H1 (cell line): ENCODE data around the gene FADS3. TPM values are rescaled to one million over a fixed set of nuclear protein-coding genes. Genes with fewer than 3 reads are reported as not detected.
A peak's percentile ranks its signal among the peaks of the same experiment; 100 is the strongest.

Experiments
- CBX8 ChIP-seq: fragments of 300-800, 300-1000 bp; sonication (generic); IDR thresholded peaks from 2 replicates; pipeline ENCODE4 v1.7.1; 2016; ENCODE audit warnings: low read depth, low read length, borderline replicate concordance
- JUND ChIP-seq: IDR thresholded peaks from 2 replicates; pipeline ENCODE4 v1.6.1; 2011; ENCODE audit warnings: mild to moderate bottlenecking, improper control_type of control experiment, low read length
- SIN3A ChIP-seq, 2 experiments: IDR thresholded peaks in 1 of 2; conservative IDR thresholded peaks in 1 of 2; 2 replicates each; pipeline ENCODE4 v1.6.1; 2011 to 2012; ENCODE audit warnings: low read length in 2 of 2, improper control_type of control experiment in 1 of 2, low read depth in 1 of 2, mild to moderate bottlenecking in 1 of 2
- YY1 ChIP-seq: IDR thresholded peaks from 2 replicates; pipeline ENCODE4 v1.6.1; 2011; ENCODE audit warnings: low read depth, mild to moderate bottlenecking, low read length
- polyA plus RNA-seq, 7 experiments: library from polyadenylated mRNA; depleted of rRNA in 3 of 7; stranded (reverse) in 5 of 7; unstranded in 2 of 7; fragments of >200 nt in 5 of 7; fragments of 200-250 nt in 2 of 7; gene quantifications; 1 replicate in 5 of 7; 2 replicates in 1 of 7; 4 replicates in 1 of 7; pipeline versions ENCODE4 v1.2.1 to v1.2.3, GENCODE V29; 2011 to 2013; ENCODE audit warnings: missing spikeins in 2 of 7, mixed read lengths in 2 of 7
- total RNA-seq: library from RNA; stranded (reverse); fragmentation: NEBNext Ultra II Directional; extraction: Animal tissue kit (Norgen Biotek cat#: 25700); gene quantifications from 2 replicates; pipeline ENCODE4 v1.2.1, GENCODE V29; 2021

FADS3 gene
- total and polyA plus RNA-seq, 2 of the 8 experiments (the other 6 are each of a cell fraction or from before 2014, with no cell fraction given) = 43.8 to 76.3 TPM

DNA sequence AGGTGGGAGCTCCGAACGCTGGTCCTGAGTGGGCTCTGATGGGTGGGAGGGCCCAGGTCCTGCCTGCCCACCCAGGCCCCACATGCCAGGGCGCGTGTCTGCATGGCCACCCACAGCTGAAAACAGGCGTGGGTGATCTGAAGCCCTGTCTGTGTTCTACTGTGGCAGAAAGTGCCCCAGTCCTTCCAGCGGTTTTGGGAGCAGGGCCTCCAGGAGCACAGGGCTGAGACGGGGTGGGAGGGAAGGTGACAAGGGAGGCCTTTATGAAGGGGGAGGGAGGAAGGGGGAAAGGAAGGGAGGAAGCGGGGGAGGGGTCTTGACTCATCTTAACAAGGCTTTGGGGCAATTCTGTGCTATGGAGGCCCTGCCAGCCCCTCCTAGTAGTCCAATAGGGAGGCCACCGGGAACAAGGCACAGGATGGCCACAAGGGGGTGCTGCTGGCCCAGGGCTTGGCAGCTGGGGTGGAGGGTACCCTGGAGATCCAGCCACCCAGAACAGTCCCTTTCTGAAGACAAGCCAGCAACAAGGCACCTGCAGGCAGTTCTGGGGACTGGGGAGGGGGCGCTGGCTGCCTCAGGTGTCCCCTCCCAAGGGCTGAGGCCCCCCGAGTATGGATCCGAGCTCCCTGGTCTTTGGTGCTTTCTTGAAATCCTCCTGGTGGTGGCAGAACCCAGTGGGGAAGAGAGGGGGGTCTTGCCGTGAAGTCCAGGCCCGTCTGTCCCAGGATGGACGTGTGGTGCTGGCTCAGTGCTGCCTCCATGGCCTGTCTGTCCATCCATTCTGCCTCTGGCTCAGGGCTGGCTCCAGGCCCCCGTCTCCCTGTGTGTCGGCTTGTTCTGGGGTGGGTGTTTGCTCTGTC is 6.3 kb upstream of the FADS3 start (continued):
- TF ChIP-seq JUND = peak; percentile 34; the same call in 1 of the 2 replicates
- 0 out of 4 replicates have a peak, but pooled peaks of 1 of the 2 experiments have one; percentile 21 for TF ChIP-seq SIN3A (conservative IDR thresholded peaks at IDR 0.05 in 1 of 2, IDR thresholded peaks at IDR 0.05 in 1 of 2; ENCODE audit: low read depth in 1 of 2, low read length in 2 of 2)
- no peak for TF ChIP-seq CBX8
- peak; percentile 60; the same call in 1 of the 2 replicates for TF ChIP-seq YY1
- TF ChIP-seq, all 59 proteins: peak for 6
